ENCODE data around the gene BORA.

GRCh38 chr13:72686766-72687165, 41.0 kb upstream of the BORA start:
- TF ChIP-seq CTCF (IDR thresholded peaks at IDR 0.05) (no peak), POLR2A (IDR thresholded peaks at IDR 0.05) (no peak)
